K562 (cell line): Measurements from ENCODE around the gene EPHB2. TPM values are rescaled to one million over a fixed set of nuclear protein-coding genes. Genes with fewer than 3 reads are reported as not detected.

Experiments used
- ATAC-seq: fragments of 200-7000 bp; cut with Tn5 transposase; 3 replicates; pipeline ENCODE4 v1.9.1; 2020; ENCODE audit warnings: moderate library complexity
- BruUV-seq: library from RNA; stranded (reverse); fragments of 400-500 nt; replicated peaks from 2 replicates; lab custom pipeline; 2021; lab: Mats Ljungman, UMichigan
- CTCF ChIA-PET: fragments of 300-600 bp; formaldehyde crosslinking; extraction: SDS; loops from one replicate; lab custom pipeline; 2021; ENCODE audit warnings: low intra/inter-chr PET ratio; lab: Yijun Ruan, JAX
- POLR2A ChIA-PET: fragments of 300-600, 350-650 bp; sonication (Branson Sonifier 250); formaldehyde crosslinking; extraction: SDS; loops from one replicate; lab custom pipeline; 2021; ENCODE audit warnings: antibody characterized with exemption, inconsistent platforms; lab: Yijun Ruan, JAX
- DNase-seq, 4 experiments: peaks; one replicate each; pipeline versions ENCODE4 v3.0.0 to v3.0.0-alpha.2; 2011 to 2018; ENCODE audit warnings: low spot score in 3 of 4, mixed read lengths in 3 of 4; ENCODE audit errors: extremely low read depth in 1 of 4
- FAIRE-seq: peaks from 2 replicates; lab custom pipeline; 2011; peaks lifted over from hg19 to GRCh38; lab: Jason Lieb, UNC
- H2AFZ ChIP-seq: 2 replicates; pipeline ENCODE4 v1.6.0; 2011; ENCODE audit warnings: low read depth, low read length, control low read depth, inconsistent platforms
- H3K27ac ChIP-seq: fragments of 200-600 bp; 3 replicates; pipeline ENCODE4 v1.8.0; 2011; ENCODE audit warnings: low read depth, mild to moderate bottlenecking, control low read depth, inconsistent platforms, low read length, moderate library complexity, mixed read lengths; ENCODE audit errors: extremely low read depth
- H3K27me3 ChIP-seq, 2 experiments: fragments of 300-600 bp in 1 of 2; 2 replicates in 1 of 2; 3 replicates in 1 of 2; pipeline versions ENCODE4 v1.6.0 to v1.8.0; 2011; ENCODE audit warnings: inconsistent platforms in 2 of 2, low read length in 2 of 2, mild to moderate bottlenecking in 1 of 2, mixed read lengths in 1 of 2, moderate library complexity in 1 of 2; ENCODE audit not compliant: control insufficient read depth in 2 of 2, insufficient read depth in 2 of 2
- H3K36me3 ChIP-seq: fragments of 300-600 bp; 3 replicates; pipeline ENCODE4 v1.8.0; 2011; ENCODE audit warnings: mild to moderate bottlenecking, low read length, inconsistent platforms; ENCODE audit not compliant: control insufficient read depth, insufficient read depth
- H3K4me1 ChIP-seq, 2 experiments: fragments of 200-600 bp in 1 of 2; replicated peaks in 1 of 2; 2 replicates in 1 of 2; 3 replicates in 1 of 2; pipeline versions ENCODE4 v1.5.1 to v1.8.0; 2011; ENCODE audit warnings: inconsistent platforms in 2 of 2, low read length in 2 of 2, mild to moderate bottlenecking in 1 of 2, mixed read lengths in 1 of 2, moderate library complexity in 1 of 2; ENCODE audit not compliant: control insufficient read depth in 2 of 2, insufficient read depth in 2 of 2
- H3K4me2 ChIP-seq: 2 replicates; pipeline ENCODE4 v1.6.1; 2011; ENCODE audit warnings: low read length, control low read depth, inconsistent platforms, mixed read lengths; ENCODE audit not compliant: insufficient read depth
- H3K4me3 ChIP-seq: fragments of 200-600 bp; sonication (generic), shearing (Covaris generic); 2 replicates; pipeline ENCODE4 v1.5.1; 2016; ENCODE audit warnings: control low read depth, inconsistent platforms
- H3K79me2 ChIP-seq: fragments of 200-600 bp; 3 replicates; pipeline ENCODE4 v1.8.0; 2011; ENCODE audit warnings: low read length, inconsistent platforms; ENCODE audit not compliant: control insufficient read depth, insufficient read depth
- H3K9ac ChIP-seq, 2 experiments: 2 replicates each; pipeline versions ENCODE4 v1.6.0 to v1.6.1; 2011; ENCODE audit warnings: low read depth in 2 of 2, low read length in 2 of 2, control low read depth in 1 of 2, inconsistent platforms in 1 of 2, mild to moderate bottlenecking in 1 of 2, mixed read lengths in 1 of 2; ENCODE audit not compliant: insufficient read depth in 1 of 2
- H3K9me1 ChIP-seq: one replicate; pipeline ENCODE4 v1.6.0; 2011; ENCODE audit warnings: inconsistent platforms, mild to moderate bottlenecking, low read length, moderate library complexity; ENCODE audit not compliant: control insufficient read depth, insufficient read depth
- H3K9me3 ChIP-seq: replicated peaks from 2 replicates; pipeline ENCODE4 v1.5.1; 2011; ENCODE audit warnings: low read depth, low read length, inconsistent platforms; ENCODE audit not compliant: control insufficient read depth, insufficient read depth
- H4K20me1 ChIP-seq: replicated peaks from 2 replicates; pipeline ENCODE4 v1.6.1; 2011; ENCODE audit warnings: low read length, inconsistent platforms, mixed read lengths; ENCODE audit not compliant: control insufficient read depth, insufficient read depth
- ADNP ChIP-seq: fragments of 200-800 bp; sonication (Bioruptor generic); IDR thresholded peaks from 2 replicates; pipeline ENCODE4 v1.6.1; 2016; ENCODE audit warnings: missing genetic modification characterization, missing compliant biosample characterization
- BCOR ChIP-seq: fragments of 450-650 bp; IDR thresholded peaks from 2 replicates; pipeline ENCODE4 v1.6.1; 2016
- KDM1A ChIP-seq, 2 experiments: fragments of 450-650 bp; IDR thresholded peaks; 2 replicates each; pipeline ENCODE4 v1.6.1; 2016; ENCODE audit warnings: mild to moderate bottlenecking in 2 of 2
- MAFK ChIP-seq: IDR thresholded peaks from 2 replicates; pipeline ENCODE4 v1.6.1; 2011; ENCODE audit warnings: low read length, improper control_type of control experiment
- RBM25 ChIP-seq: fragments of 200-400 bp; formaldehyde crosslinking; IDR thresholded peaks from 2 replicates; pipeline ENCODE4 v1.6.1; 2018; ENCODE audit warnings: low read length, low read depth, moderate library complexity; ENCODE audit not compliant: severe bottlenecking
- ZNF133 ChIP-seq: fragments of 250-450 bp; sonication (Bioruptor Pico); IDR thresholded peaks from 2 replicates; pipeline ENCODE4 v1.4.0; 2020; ENCODE audit warnings: mild to moderate bottlenecking
- ZNF551 ChIP-seq: fragments of 250-450 bp; sonication (Bioruptor Pico); IDR thresholded peaks from 2 replicates; pipeline ENCODE4 v1.5.0; 2021; ENCODE audit warnings: mild to moderate bottlenecking, moderate library complexity
- WGBS: fragments of 100-300 bp; shearing (Covaris generic); methylation state at CpG from one replicate; pipeline ENCODE4 v1.1.6; 2016; ENCODE audit warnings: low coverage, mixed read lengths; ENCODE audit not compliant: insufficient coverage; ENCODE audit errors: missing lambda C conversion rate; 5-methylcytosine and 5-hydroxymethylcytosine counted together
- in situ Hi-C: fragments of 300-500 bp; cut with MboI; formaldehyde crosslinking; loops from 4 replicates; pipeline ENCODE4 v1.15.0; 2018; ENCODE audit warnings: inconsistent platforms, mixed read lengths
- intact Hi-C: fragments of 100-400 bp; cut with micrococcal nuclease; formaldehyde crosslinking; loops from 2 replicates; pipeline ENCODE4 v1.14.2; 2022
- polyA plus RNA-seq, 8 experiments: library from polyadenylated mRNA; depleted of rRNA in 4 of 8; stranded (reverse) in 5 of 8; unstranded in 3 of 8; fragments of >200 nt; fragmentation: Nextera tagmentation in 2 of 8; fragmentation: Illumina TruSeq in 1 of 8; extraction: Ambion mirVana in 2 of 8; extraction: Trizol in 1 of 8; gene quantifications; 2 replicates each; pipeline versions ENCODE4 v1.2.1 to v1.2.3, GENCODE V29; 2011 to 2014; ENCODE audit warnings: inconsistent platforms in 1 of 8, missing spikeins in 1 of 8
- total RNA-seq, 7 experiments: library from RNA; depleted of rRNA in 6 of 7; stranded (reverse); fragments of >200 nt in 6 of 7; fragmentation: Illumina TruSeq in 2 of 7; extraction: Trizol in 2 of 7; gene quantifications; 2 replicates each; pipeline versions ENCODE4 v1.2.1 to v1.2.3, GENCODE V29; 2011 to 2021; ENCODE audit warnings: low replicate concordance in 1 of 7

The EPHB2 gene
- total and polyA plus RNA-seq, 9 of the 15 experiments (the other 6 are each of a cell fraction or from before 2014, with no cell fraction given): not detected

DNA sequence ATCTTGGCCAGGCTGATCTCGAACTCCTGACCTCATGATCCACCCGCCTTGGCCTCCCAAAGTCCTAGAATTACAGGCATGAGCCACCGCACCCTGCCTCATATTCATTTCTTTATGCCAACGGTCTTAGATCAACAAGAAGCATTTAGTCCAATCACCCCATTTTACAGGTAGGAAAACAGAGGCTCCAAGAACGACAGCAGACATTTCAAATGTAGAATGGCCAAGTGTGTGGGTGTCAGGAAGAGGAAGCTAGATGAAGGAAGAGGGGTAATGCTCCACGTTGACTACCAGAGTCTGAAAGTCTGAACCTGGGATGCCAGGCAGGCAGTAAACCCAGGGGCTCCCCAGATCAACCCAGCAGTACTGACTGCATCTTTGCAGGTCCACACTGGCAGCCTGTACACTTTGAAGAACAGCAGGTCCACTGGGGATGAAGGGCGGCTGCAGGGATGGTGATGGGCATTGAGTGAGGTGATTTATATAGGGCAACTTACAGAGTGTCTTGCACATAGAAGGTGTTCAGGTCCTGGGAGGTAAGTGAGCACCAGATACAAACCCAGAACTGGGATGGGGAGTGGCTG is 120.2 kb downstream of the EPHB2 start:
- no peak overlapping the region for H2AFZ ChIP-seq
- peaks cover 12 to 54% of the 10 kb centered on the region in 2 experiments for H3K27me3 ChIP-seq
- CTCF ChIA-PET: no interaction called here
- peaks cover 0 to 8% of the 10 kb centered on the region in 2 experiments; a peak in 1 of 5 replicates for H3K4me1 ChIP-seq
- DNase-seq: no peak
- no peak for FAIRE-seq
- TF ChIP-seq KDM1A (IDR thresholded peaks at IDR 0.05): peak in 1 of 2 experiments; percentile 43; a peak in 1 of 4 replicates
- peak; percentile 71 for TF ChIP-seq ADNP (tag)
- TF ChIP-seq ZNF551 (CRISPR knock-in tag): no peak
- peak; percentile 55 for TF ChIP-seq RBM25
- no peak for TF ChIP-seq MAFK
- TF ChIP-seq ZNF133 (CRISPR knock-in tag): no peak
- peak; percentile 63; the same call in 1 of the 2 replicates for TF ChIP-seq BCOR
- H3K79me2 ChIP-seq: no peaks in the 10 kb centered on the region
- intact Hi-C loops (no loop called here), in situ Hi-C loops (no loop called here)
- no peaks in the 10 kb centered on the region for H3K9me1 ChIP-seq
- H3K9me3 ChIP-seq: no peaks in the 10 kb centered on the region
- no peak overlapping the region for H3K4me2 ChIP-seq
- no peaks in the 10 kb centered on the region; the same call in 1 of the 2 replicates for H4K20me1 ChIP-seq
- no TSS peak for BruUV-seq
- no peak for ATAC-seq
- WGBS: under 1% methylated on average over 7 of the region's 7 CpGs
- H3K27ac ChIP-seq: no peak overlapping the region
- no peak overlapping the region for H3K9ac ChIP-seq
- no peaks in the 10 kb centered on the region for H3K36me3 ChIP-seq
- POLR2A ChIA-PET: no interaction called here
- H3K4me3 ChIP-seq: no peak overlapping the region
